ENCODE data around the gene TCHP. TPM values are rescaled to one million over a fixed set of nuclear protein-coding genes. Genes with fewer than 3 reads are reported as not detected.

TCHP gene
- polyA plus RNA-seq, 1 donor from 2014 or later: 12.8 TPM

GRCh38 chr12:109931143-109931542 lies 31.1 kb downstream of the TCHP start:
- H3K27ac ChIP-seq (ENCODE audit: low read length): no peak overlapping the region
- H3K4me3 ChIP-seq (ENCODE audit: low read length): no peak overlapping the region
- H3K4me2 ChIP-seq (ENCODE audit: low read length): no peak overlapping the region
- no peaks in the 10 kb centered on the region for H3K9me2 ChIP-seq (ENCODE audit: insufficient read depth, low read length)
- H4K20me1 ChIP-seq (ENCODE audit: insufficient read depth): no peaks in the 10 kb centered on the region
- no peak overlapping the region for H2AFZ ChIP-seq (ENCODE audit: low read depth, low read length)
- H3K9me3 ChIP-seq (ENCODE audit: low read length): no peaks in the 10 kb centered on the region
- H3F3A ChIP-seq (ENCODE audit: insufficient read depth, low read length, poor library complexity, severe bottlenecking): no peaks in the 10 kb centered on the region
- H3K36me3 ChIP-seq (ENCODE audit: insufficient read depth, low read length): no peaks in the 10 kb centered on the region
- no peaks in the 10 kb centered on the region for H3K27me3 ChIP-seq (ENCODE audit: insufficient read depth, low read depth, low read length)
- no peaks in the 10 kb centered on the region for H3K79me2 ChIP-seq (replicated peaks; ENCODE audit: insufficient read depth, low read length)
- H3K9ac ChIP-seq (ENCODE audit: low read length): no peak overlapping the region
- no peak for TF ChIP-seq EP300 (conservative IDR thresholded peaks at IDR 0.05; ENCODE audit: poor library complexity, severe bottlenecking)
- no peak for TF ChIP-seq TAF1 (IDR thresholded peaks at IDR 0.05; ENCODE audit: low read depth)
- no peak for TF ChIP-seq RAD21 (conservative IDR thresholded peaks at IDR 0.05)
- no peak for TF ChIP-seq EZH2 (IDR thresholded peaks at IDR 0.05; ENCODE audit: borderline replicate concordance, insufficient read depth, low read length, poor library complexity, severe bottlenecking)

GRCh38 chr12:109932878-109933503 lies 32.9 kb downstream of the TCHP start:
- Histone ChIP-seq H3K79me2 (replicated peaks; ENCODE audit: insufficient read depth, low read length) (no peaks in the 10 kb centered on the region), H3K27me3 (ENCODE audit: insufficient read depth, low read depth, low read length) (no peaks in the 10 kb centered on the region), H3K4me3 (ENCODE audit: low read length) (no peak overlapping the region), H3K4me2 (ENCODE audit: low read length) (no peak overlapping the region), H3K36me3 (ENCODE audit: insufficient read depth, low read length) (no peaks in the 10 kb centered on the region), H3K9ac (ENCODE audit: low read length) (no peak overlapping the region), H4K20me1 (ENCODE audit: insufficient read depth) (no peaks in the 10 kb centered on the region), H2AFZ (ENCODE audit: low read depth, low read length) (no peak overlapping the region), H3K9me2 (ENCODE audit: insufficient read depth, low read length) (no peaks in the 10 kb centered on the region), H3F3A (ENCODE audit: insufficient read depth, low read length, poor library complexity, severe bottlenecking) (no peaks in the 10 kb centered on the region), H3K9me3 (ENCODE audit: low read length) (no peaks in the 10 kb centered on the region), H3K27ac (ENCODE audit: low read length) (no peak overlapping the region)
- TF ChIP-seq POLR2AphosphoS5 (IDR thresholded peaks at IDR 0.05) (no peak), CTCF (IDR thresholded peaks at IDR 0.05; ENCODE audit: poor library complexity, severe bottlenecking) (no peak), EP300 (conservative IDR thresholded peaks at IDR 0.05; ENCODE audit: poor library complexity, severe bottlenecking) (no peak), MXI1 (conservative IDR thresholded peaks at IDR 0.05; ENCODE audit: poor library complexity, severe bottlenecking) (no peak), REST (IDR thresholded peaks at IDR 0.05; ENCODE audit: borderline replicate concordance) (no peak), RAD21 (conservative IDR thresholded peaks at IDR 0.05) (no peak), EZH2 (IDR thresholded peaks at IDR 0.05; ENCODE audit: borderline replicate concordance, insufficient read depth, low read length, poor library complexity, severe bottlenecking) (no peak), SMC3 (conservative IDR thresholded peaks at IDR 0.05; ENCODE audit: poor library complexity) (no peak), TAF1 (IDR thresholded peaks at IDR 0.05; ENCODE audit: low read depth) (no peak)
